Smooth muscle cell (in vitro differentiated cells): ENCODE data around the gene ALKBH6. TPM values are rescaled to one million over a fixed set of nuclear protein-coding genes. Genes with fewer than 3 reads are reported as not detected.

Experiments used
- DNase-seq: peaks from one replicate; lab custom pipeline; 2025; ENCODE audit not compliant: unreplicated experiment; lab: John Stamatoyannopoulos, UW
- H2AFZ ChIP-seq: fragments of 200-600 bp; sonication (generic); 2 replicates; pipeline ENCODE4 v1.6.0; 2016; ENCODE audit warnings: antibody characterized with exemption, low read depth, mild to moderate bottlenecking
- H3F3A ChIP-seq: fragments of 200-600 bp; sonication (generic); 2 replicates; pipeline ENCODE4 v1.6.0; 2017; ENCODE audit warnings: antibody characterized with exemption, low read depth
- H3K27ac ChIP-seq: fragments of 200-600 bp; sonication (generic); 2 replicates; pipeline ENCODE4 v1.5.1; 2016; ENCODE audit warnings: low read depth, mild to moderate bottlenecking
- H3K27me3 ChIP-seq: fragments of 200-600 bp; sonication (generic); 2 replicates; pipeline ENCODE4 v1.6.1; 2016; ENCODE audit warnings: low read depth, mild to moderate bottlenecking
- H3K36me3 ChIP-seq: fragments of 200-600 bp; sonication (generic); 2 replicates; pipeline ENCODE4 v1.5.1; 2016; ENCODE audit warnings: low read depth
- H3K4me1 ChIP-seq: fragments of 200-600 bp; sonication (generic); 2 replicates; pipeline ENCODE4 v1.5.1; 2016; ENCODE audit warnings: low read depth
- H3K4me2 ChIP-seq: fragments of 200-600 bp; sonication (generic); 2 replicates; pipeline ENCODE4 v1.6.0; 2016; ENCODE audit warnings: mild to moderate bottlenecking
- H3K4me3 ChIP-seq: fragments of 200-600 bp; sonication (generic); 2 replicates; pipeline ENCODE4 v1.5.1; 2016; ENCODE audit warnings: mild to moderate bottlenecking
- H3K79me2 ChIP-seq: fragments of 200-600 bp; sonication (generic); 2 replicates; pipeline ENCODE4 v1.6.0; 2016; ENCODE audit warnings: low read depth, mild to moderate bottlenecking
- H3K9ac ChIP-seq: fragments of 200-600 bp; sonication (generic); 2 replicates; pipeline ENCODE4 v1.6.0; 2016; ENCODE audit warnings: low read depth
- H3K9me3 ChIP-seq: fragments of 200-600 bp; sonication (generic); replicated peaks from 2 replicates; pipeline ENCODE4 v1.5.1; 2016; ENCODE audit warnings: low read depth
- H4K20me1 ChIP-seq: fragments of 200-600 bp; sonication (generic); 2 replicates; pipeline ENCODE4 v1.6.0; 2016; ENCODE audit warnings: low read depth
- CTCF ChIP-seq: fragments of 200-600 bp; sonication (generic); IDR thresholded peaks from 2 replicates; pipeline ENCODE4 v1.5.1; 2017; ENCODE audit warnings: borderline replicate concordance, mild to moderate bottlenecking, antibody characterized with exemption; ENCODE audit not compliant: insufficient read depth, poor library complexity, severe bottlenecking
- WGBS: methylation state at CpG from one replicate; pipeline ENCODE4 v1.1.7; 2016; ENCODE audit warnings: low lambda C conversion rate; 5-methylcytosine and 5-hydroxymethylcytosine counted together
- polyA plus RNA-seq: library from polyadenylated mRNA; unstranded; fragments of >200 nt; fragmentation: Nextera tagmentation; extraction: Ambion mirVana; gene quantifications from 2 replicates; pipeline ENCODE4 v1.2.1, GENCODE V29; 2016
- total RNA-seq: library from RNA; depleted of rRNA; stranded (reverse); fragments of >200 nt; gene quantifications from 2 replicates; pipeline ENCODE4 v1.2.3, GENCODE V29; 2014

The ALKBH6 gene
- total and polyA plus RNA-seq, 2 experiments from 2014 or later = 26.2 to 36.1 TPM

GRCh38 chr19:35966771-35967170 lies 47.2 kb downstream of the ALKBH6 start:
- Histone ChIP-seq H3K27ac (no peak overlapping the region), H3K36me3 (no peaks in the 10 kb centered on the region), H3K9ac (no peak overlapping the region), H3K4me3 (no peak overlapping the region), H2AFZ (no peak overlapping the region), H4K20me1 (no peaks in the 10 kb centered on the region), H3K9me3 (no peaks in the 10 kb centered on the region), H3K4me1 (no peaks in the 10 kb centered on the region), H3F3A (no peaks in the 10 kb centered on the region), H3K4me2 (no peak overlapping the region), H3K27me3 (no peaks in the 10 kb centered on the region), H3K79me2 (no peaks in the 10 kb centered on the region)
- DNase-seq = no peak
- 90% methylated on average over 3 of the region's 3 CpGs for WGBS
- TF ChIP-seq CTCF = no peak

- H3K4me3 ChIP-seq = no peak overlapping the region
- H3K4me2 ChIP-seq = no peak overlapping the region
- peaks cover 30% of the 10 kb centered on the region for H3K27me3 ChIP-seq
- H2AFZ ChIP-seq = no peak overlapping the region
- no peak overlapping the region for H3K27ac ChIP-seq
- H3K36me3 ChIP-seq = no peaks in the 10 kb centered on the region
- 8% methylated on average over 9 of the region's 9 CpGs for WGBS
- no peaks in the 10 kb centered on the region for H3K79me2 ChIP-seq
- H4K20me1 ChIP-seq = no peaks in the 10 kb centered on the region
- no peaks in the 10 kb centered on the region for H3F3A ChIP-seq
- H3K9me3 ChIP-seq = no peaks in the 10 kb centered on the region
- peak; percentile 24 for DNase-seq
- no peaks in the 10 kb centered on the region for H3K4me1 ChIP-seq
- no peak for TF ChIP-seq CTCF
- H3K9ac ChIP-seq = no peak overlapping the region
These were observed 50.5 kb downstream of the ALKBH6 start for GRCh38 chr19:35963514-35963913.

- Histone ChIP-seq H3K9ac (no peak overlapping the region), H3F3A (no peaks in the 10 kb centered on the region), H3K36me3 (no peaks in the 10 kb centered on the region), H4K20me1 (no peaks in the 10 kb centered on the region), H3K79me2 (no peaks in the 10 kb centered on the region), H3K4me3 (no peak overlapping the region), H3K27ac (no peak overlapping the region), H3K4me2 (no peak overlapping the region), H3K9me3 (no peaks in the 10 kb centered on the region), H2AFZ (no peak overlapping the region), H3K4me1 (no peaks in the 10 kb centered on the region), H3K27me3 (peaks cover 41% of the 10 kb centered on the region)
- DNase-seq = no peak
- no peak for TF ChIP-seq CTCF
- WGBS = 88% methylated on average over 7 of the region's 7 CpGs
These were observed 53.5 kb downstream of the ALKBH6 start for GRCh38 chr19:35960432-35960972.

- H3K4me1 ChIP-seq = no peaks in the 10 kb centered on the region
These were observed 54.1 kb downstream of the ALKBH6 start for GRCh38 chr19:35959968-35960320.

More at GRCh38 chr19:35959968-35960320, 54.1 kb downstream of the ALKBH6 start:
- DNase-seq = no peak
- Histone ChIP-seq H3K79me2 (no peaks in the 10 kb centered on the region), H3K27ac (no peak overlapping the region), H3F3A (no peaks in the 10 kb centered on the region), H4K20me1 (no peaks in the 10 kb centered on the region), H3K4me3 (no peak overlapping the region), H3K27me3 (peaks cover 41% of the 10 kb centered on the region), H3K36me3 (no peaks in the 10 kb centered on the region), H3K4me2 (no peak overlapping the region), H3K9ac (no peak overlapping the region), H2AFZ (no peak overlapping the region), H3K9me3 (no peaks in the 10 kb centered on the region)
- WGBS = 74% methylated on average over 18 of the region's 20 CpGs
- TF ChIP-seq CTCF = no peak
